Measurements from ENCODE around the gene GNPTG. TPM values are rescaled to one million over a fixed set of nuclear protein-coding genes. Genes with fewer than 3 reads are reported as not detected.

The GNPTG gene
- polyA plus RNA-seq, 1 donor from 2014 or later: 55.9 TPM

- H3K4me3 Mint-ChIP-seq: no peak overlapping the region
- no peaks in the 10 kb centered on the region for H3K4me1 Mint-ChIP-seq
- H3K36me3 Mint-ChIP-seq: no peaks in the 10 kb centered on the region
- no peaks in the 10 kb centered on the region for H3K9me3 Mint-ChIP-seq
- no peaks in the 10 kb centered on the region for H3K27me3 Mint-ChIP-seq
- H3K27ac Mint-ChIP-seq: peak overlapping the region in 1 of 3 donors; percentile 2
These were observed 42.0 kb downstream of the GNPTG start for GRCh38 chr16:1393613-1394176.

- H3K4me3 Mint-ChIP-seq: no peak overlapping the region
- no peaks in the 10 kb centered on the region for H3K9me3 Mint-ChIP-seq
- no peaks in the 10 kb centered on the region for H3K27me3 Mint-ChIP-seq
- H3K27ac Mint-ChIP-seq: peak overlapping the region in 1 of 3 donors; percentile 2
- no peaks in the 10 kb centered on the region for H3K4me1 Mint-ChIP-seq
- H3K36me3 Mint-ChIP-seq: no peaks in the 10 kb centered on the region
These were observed 42.7 kb downstream of the GNPTG start for GRCh38 chr16:1394367-1394951.

- no peak overlapping the region for H3K4me3 Mint-ChIP-seq
- no peaks in the 10 kb centered on the region for H3K9me3 Mint-ChIP-seq
- no peaks in the 10 kb centered on the region for H3K36me3 Mint-ChIP-seq
- H3K27ac Mint-ChIP-seq: no peak overlapping the region
- no peaks in the 10 kb centered on the region for H3K4me1 Mint-ChIP-seq
- no peaks in the 10 kb centered on the region for H3K27me3 Mint-ChIP-seq
These were observed 43.8 kb downstream of the GNPTG start for GRCh38 chr16:1395444-1396031.

- H3K4me3 Mint-ChIP-seq: no peak overlapping the region
- H3K36me3 Mint-ChIP-seq: no peaks in the 10 kb centered on the region
- H3K27ac Mint-ChIP-seq: no peak overlapping the region
- H3K4me1 Mint-ChIP-seq: peaks cover 0 to 2% (median 0%) of the 10 kb centered on the region in 3 donors
- H3K9me3 Mint-ChIP-seq: no peaks in the 10 kb centered on the region
- H3K27me3 Mint-ChIP-seq: no peaks in the 10 kb centered on the region
These were observed 46.0 kb downstream of the GNPTG start for GRCh38 chr16:1397779-1398178.

GRCh38 chr16:1398351-1398750, 46.6 kb downstream of the GNPTG start:
- no peak overlapping the region for H3K27ac Mint-ChIP-seq
- no peaks in the 10 kb centered on the region for H3K9me3 Mint-ChIP-seq
- H3K36me3 Mint-ChIP-seq: no peaks in the 10 kb centered on the region
- H3K4me1 Mint-ChIP-seq: peaks cover 0 to 2% (median under 1%) of the 10 kb centered on the region in 3 donors
- no peak overlapping the region for H3K4me3 Mint-ChIP-seq
- no peaks in the 10 kb centered on the region for H3K27me3 Mint-ChIP-seq

- Mint-ChIP-seq H3K9me3 (no peaks in the 10 kb centered on the region), H3K27me3 (no peaks in the 10 kb centered on the region), H3K27ac (peak overlapping the region in 1 of 3 donors; percentile 51), H3K36me3 (no peaks in the 10 kb centered on the region), H3K4me1 (peaks cover 0 to 2% (median 1%) of the 10 kb centered on the region in 3 donors), H3K4me3 (no peak overlapping the region)
These were observed 47.3 kb downstream of the GNPTG start for GRCh38 chr16:1398826-1399581.

GRCh38 chr16:1401061-1401757, 49.5 kb downstream of the GNPTG start:
- Mint-ChIP-seq H3K4me3 (no peak overlapping the region), H3K27me3 (no peaks in the 10 kb centered on the region), H3K36me3 (no peaks in the 10 kb centered on the region), H3K9me3 (no peaks in the 10 kb centered on the region), H3K27ac (peak overlapping the region in 1 of 3 donors; percentile 34), H3K4me1 (peaks cover 0 to 3% (median 2%) of the 10 kb centered on the region in 3 donors)

- Mint-ChIP-seq H3K27me3 (no peaks in the 10 kb centered on the region), H3K4me3 (no peak overlapping the region), H3K36me3 (no peaks in the 10 kb centered on the region), H3K4me1 (peaks cover 0 to 3% (median 2%) of the 10 kb centered on the region in 3 donors), H3K9me3 (no peaks in the 10 kb centered on the region), H3K27ac (peak overlapping the region in 1 of 3 donors; percentile 34)
These were observed 50.0 kb downstream of the GNPTG start for GRCh38 chr16:1401758-1402154.

GRCh38 chr16:1403036-1403435, 51.3 kb downstream of the GNPTG start:
- no peaks in the 10 kb centered on the region for H3K27me3 Mint-ChIP-seq
- no peaks in the 10 kb centered on the region for H3K36me3 Mint-ChIP-seq
- H3K27ac Mint-ChIP-seq: peak overlapping the region in 1 of 3 donors; percentile 25
- H3K4me1 Mint-ChIP-seq: peaks cover 0 to 7% (median 2%) of the 10 kb centered on the region in 3 donors
- H3K9me3 Mint-ChIP-seq: no peaks in the 10 kb centered on the region
- H3K4me3 Mint-ChIP-seq: peak overlapping the region in 1 of 4 donors; percentile 45

- Mint-ChIP-seq H3K27me3 (no peaks in the 10 kb centered on the region), H3K4me3 (no peak overlapping the region), H3K4me1 (peaks cover 0 to 9% (median 4%) of the 10 kb centered on the region in 3 donors), H3K36me3 (no peaks in the 10 kb centered on the region), H3K9me3 (no peaks in the 10 kb centered on the region), H3K27ac (no peak overlapping the region)
These were observed 52.0 kb downstream of the GNPTG start for GRCh38 chr16:1403733-1404132.

GRCh38 chr16:1407753-1408152, 56.0 kb downstream of the GNPTG start:
- Mint-ChIP-seq H3K27me3 (no peaks in the 10 kb centered on the region), H3K4me1 (peaks cover 5 to 17% (median 11%) of the 10 kb centered on the region in 3 donors), H3K27ac (peak overlapping the region; percentile 59 to 89 (median 87)), H3K36me3 (peaks cover 3% of the 10 kb centered on the region), H3K4me3 (peak overlapping the region in 3 of 4 donors; percentile 47 to 88 (median 74)), H3K9me3 (no peaks in the 10 kb centered on the region)

GRCh38 chr16:1408171-1408837, 56.6 kb downstream of the GNPTG start:
- H3K27ac Mint-ChIP-seq: peak overlapping the region; percentile 59 to 89 (median 87)

GRCh38 chr16:1412847-1413246, 61.1 kb downstream of the GNPTG start:
- H3K27ac Mint-ChIP-seq: peak overlapping the region in 2 of 3 donors; percentile 50 to 97
- no peaks in the 10 kb centered on the region for H3K9me3 Mint-ChIP-seq
- peaks cover 9 to 17% (median 17%) of the 10 kb centered on the region in 3 donors for H3K4me1 Mint-ChIP-seq
- peaks cover 3% of the 10 kb centered on the region for H3K36me3 Mint-ChIP-seq
- peak overlapping the region; percentile 30 to 94 (median 80) for H3K4me3 Mint-ChIP-seq
- no peaks in the 10 kb centered on the region for H3K27me3 Mint-ChIP-seq

More at GRCh38 chr16:1408171-1408837, 56.6 kb downstream of the GNPTG start:
- H3K4me1 Mint-ChIP-seq: peaks cover 5 to 17% (median 11%) of the 10 kb centered on the region in 3 donors
- H3K27me3 Mint-ChIP-seq: no peaks in the 10 kb centered on the region
- peak overlapping the region; percentile 70 to 88 (median 81) for H3K4me3 Mint-ChIP-seq
- no peaks in the 10 kb centered on the region for H3K9me3 Mint-ChIP-seq
- peaks cover 3% of the 10 kb centered on the region for H3K36me3 Mint-ChIP-seq
